A673 (cell line): ENCODE data around the gene OR52A1. TPM values are rescaled to one million over a fixed set of nuclear protein-coding genes. Genes with fewer than 3 reads are reported as not detected.
"Not testable (repeated sequence)": the region's sequence is repeated elsewhere in the genome, so short reads cannot be mapped to it uniquely, and the experiment has no call there.

Source experiments
- BruUV-seq: library from RNA; stranded (reverse); fragments of 400-500 nt; replicated peaks from 2 replicates; lab custom pipeline; 2021; lab: Mats Ljungman, UMichigan
- CTCF ChIA-PET: fragments of 300-600 bp; sonication (Branson Sonifier 250); formaldehyde crosslinking; loops from one replicate; lab custom pipeline; 2022; ENCODE audit warnings: antibody characterized with exemption; lab: Charles Lee
- POLR2A ChIA-PET: fragments of 300-600 bp; sonication (Branson Sonifier 250); formaldehyde crosslinking; loops from one replicate; lab custom pipeline; 2022; ENCODE audit warnings: antibody characterized with exemption; ENCODE audit not compliant: low non-redundant PET; lab: Charles Lee
- DNase-seq: peaks from one replicate; pipeline ENCODE4 v3.0.0-alpha.2; 2015; ENCODE audit warnings: low spot score
- H3K27ac ChIP-seq: fragments of 200-600 bp; sonication (generic); 2 replicates; pipeline ENCODE4 v1.5.1; 2016; ENCODE audit warnings: mixed run types, low read depth, mild to moderate bottlenecking, mixed read lengths, antibody characterized with exemption, low read length; ENCODE audit not compliant: poor library complexity, severe bottlenecking
- H3K27me3 ChIP-seq: fragments of 200-600 bp; sonication (generic); replicated peaks from 2 replicates; pipeline ENCODE4 v1.6.1; 2017; ENCODE audit warnings: mixed run types, low read depth, mild to moderate bottlenecking, mixed read lengths, antibody characterized with exemption, low read length; ENCODE audit not compliant: insufficient read depth, poor library complexity
- H3K36me3 ChIP-seq: fragments of 200-600 bp; sonication (generic); 2 replicates; pipeline ENCODE4 v1.6.1; 2016; ENCODE audit warnings: mixed run types, mild to moderate bottlenecking, mixed read lengths, antibody characterized with exemption, low read length; ENCODE audit not compliant: insufficient read depth, poor library complexity, severe bottlenecking
- H3K4me1 ChIP-seq: fragments of 200-600 bp; sonication (generic); 2 replicates; pipeline ENCODE4 v1.6.1; 2017; ENCODE audit warnings: mixed run types, mild to moderate bottlenecking, mixed read lengths, antibody characterized with exemption, low read length; ENCODE audit not compliant: insufficient read depth, poor library complexity, severe bottlenecking
- H3K4me3 ChIP-seq: fragments of 200-600 bp; sonication (generic); 2 replicates; pipeline ENCODE4 v1.5.1; 2016; ENCODE audit warnings: low read depth, mixed run types, mild to moderate bottlenecking, mixed read lengths, low read length; ENCODE audit not compliant: poor library complexity, severe bottlenecking
- H3K9me3 ChIP-seq: fragments of 200-600 bp; sonication (generic); 2 replicates; pipeline ENCODE4 v1.6.1; 2016; ENCODE audit warnings: mixed run types, low read depth, mild to moderate bottlenecking, mixed read lengths, antibody characterized with exemption, low read length; ENCODE audit not compliant: poor library complexity, severe bottlenecking
- CTCF ChIP-seq: fragments of 300-800, 200-600 bp; sonication (generic); conservative IDR thresholded peaks from 2 replicates; pipeline ENCODE4 v1.5.1; 2017; ENCODE audit warnings: low read depth, mild to moderate bottlenecking, antibody characterized with exemption, low read length, moderate library complexity, mixed read lengths
- EZH2 ChIP-seq: fragments of 200-600 bp; sonication (generic); IDR thresholded peaks from 2 replicates; pipeline ENCODE4 v1.6.1; 2017; ENCODE audit warnings: borderline replicate concordance, low read depth, mild to moderate bottlenecking, mixed read lengths, antibody characterized with exemption, low read length; ENCODE audit not compliant: poor library complexity, severe bottlenecking
- intact Hi-C: fragments of 100-400 bp; cut with micrococcal nuclease; formaldehyde crosslinking; loops from one replicate; pipeline ENCODE4 v1.10.0; 2022; ENCODE audit not compliant: unreplicated experiment
- total RNA-seq: library from RNA; stranded (reverse); gene quantifications from 2 replicates; pipeline ENCODE4 v1.2.3, GENCODE V29; 2021

Gene OR52A1
- total RNA-seq, 1 experiment from 2014 or later, result not detected

GRCh38 chr11:5151713-5152153 is 2.8 kb downstream of the OR52A1 start:
- Histone ChIP-seq H3K4me1 (no peaks in the 10 kb centered on the region), H3K4me3 (no peak overlapping the region), H3K27me3 (no peaks in the 10 kb centered on the region), H3K36me3 (no peaks in the 10 kb centered on the region), H3K9me3 (no peaks in the 10 kb centered on the region), H3K27ac (no peak overlapping the region)
- CTCF ChIA-PET, result no interaction called here
- BruUV-seq, result no TSS peak
- POLR2A ChIA-PET, result no interaction called here
- intact Hi-C loops, result no loop called here
- no peak for DNase-seq
- no peak for TF ChIP-seq EZH2

- H3K4me3 ChIP-seq, H3K4me1 ChIP-seq, CTCF ChIA-PET, intact Hi-C loops, H3K36me3 ChIP-seq, BruUV-seq, H3K27me3 ChIP-seq, DNase-seq, H3K27ac ChIP-seq, POLR2A ChIA-PET, H3K9me3 ChIP-seq: not testable (repeated sequence)
Observed at GRCh38 chr11:5144206-5144605, 10.4 kb downstream of the OR52A1 start.

- H3K4me1 ChIP-seq, result no peaks in the 10 kb centered on the region
- POLR2A ChIA-PET, result no interaction called here
- TF ChIP-seq EZH2 (no peak), CTCF (no peak)
- CTCF ChIA-PET, result no interaction called here
- H3K27ac ChIP-seq, result no peak within 1 kb of the TSS
- intact Hi-C loops, result no loop called here
- no TSS peak for BruUV-seq
- no peak within 1 kb of the TSS for H3K4me3 ChIP-seq
- no peaks in the 10 kb centered on the region for H3K36me3 ChIP-seq
- H3K9me3 ChIP-seq, result no peaks in the 10 kb centered on the region
- no peaks in the 10 kb centered on the region for H3K27me3 ChIP-seq
- DNase-seq, result no peak
Observed at GRCh38 chr11:5137996-5138395, 16.6 kb downstream of the OR52A1 start, which contains the start of gene OR52A5. TSS of gene OR52A5 (minus strand) at chr11:5138356. CDS start at chr11:5132642, 5,714 bp downstream.

- POLR2A ChIA-PET, result no interaction called here
- no TSS peak for BruUV-seq
- CTCF ChIA-PET, result no interaction called here
- TF ChIP-seq CTCF, result no peak
- TF ChIP-seq EZH2, result no peak
- no peak overlapping the region for H3K27ac ChIP-seq
- H3K4me1 ChIP-seq, result no peaks in the 10 kb centered on the region
- no peaks in the 10 kb centered on the region for H3K36me3 ChIP-seq
- H3K9me3 ChIP-seq, result no peaks in the 10 kb centered on the region
- H3K27me3 ChIP-seq, result no peaks in the 10 kb centered on the region
- no peak overlapping the region for H3K4me3 ChIP-seq
- intact Hi-C loops, result no loop called here
- DNase-seq, result no peak
Observed at GRCh38 chr11:5137014-5137413, 17.5 kb downstream of the OR52A1 start.
